ENCODE data around the gene DPF1.
"Not testable (repeated sequence)": the region's sequence is repeated elsewhere in the genome, so short reads cannot be mapped to it uniquely, and the experiment has no call there.

DPF1 gene

DNA sequence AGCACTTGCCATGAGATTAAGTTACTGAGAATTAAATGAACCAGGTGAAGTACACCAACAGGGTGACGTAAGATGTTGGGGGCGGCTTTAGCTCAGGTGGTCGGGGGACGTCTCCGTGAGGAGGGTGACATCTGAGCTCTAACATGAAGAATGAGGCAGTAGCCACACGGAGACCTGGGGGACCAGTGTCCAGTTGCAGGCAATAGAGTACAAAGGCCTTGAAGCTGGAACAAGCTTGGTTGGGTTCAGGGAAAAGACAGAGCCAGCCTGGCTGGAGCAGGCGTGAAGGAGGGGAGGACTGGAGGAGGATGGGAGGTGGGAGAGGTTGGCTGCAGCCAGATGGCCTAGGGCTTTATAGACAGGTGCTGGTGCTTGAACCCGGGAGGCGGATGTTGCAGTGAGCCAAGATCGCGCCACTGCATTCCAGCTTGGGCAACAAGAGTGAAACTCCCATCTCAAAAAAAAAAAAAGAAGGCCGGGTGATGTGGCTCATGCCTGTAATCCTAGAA lies 42.0 kb upstream of the DPF1 start:
- DNase-seq (ENCODE audit: low spot score) = no peak
- TF ChIP-seq, protein P1, sequence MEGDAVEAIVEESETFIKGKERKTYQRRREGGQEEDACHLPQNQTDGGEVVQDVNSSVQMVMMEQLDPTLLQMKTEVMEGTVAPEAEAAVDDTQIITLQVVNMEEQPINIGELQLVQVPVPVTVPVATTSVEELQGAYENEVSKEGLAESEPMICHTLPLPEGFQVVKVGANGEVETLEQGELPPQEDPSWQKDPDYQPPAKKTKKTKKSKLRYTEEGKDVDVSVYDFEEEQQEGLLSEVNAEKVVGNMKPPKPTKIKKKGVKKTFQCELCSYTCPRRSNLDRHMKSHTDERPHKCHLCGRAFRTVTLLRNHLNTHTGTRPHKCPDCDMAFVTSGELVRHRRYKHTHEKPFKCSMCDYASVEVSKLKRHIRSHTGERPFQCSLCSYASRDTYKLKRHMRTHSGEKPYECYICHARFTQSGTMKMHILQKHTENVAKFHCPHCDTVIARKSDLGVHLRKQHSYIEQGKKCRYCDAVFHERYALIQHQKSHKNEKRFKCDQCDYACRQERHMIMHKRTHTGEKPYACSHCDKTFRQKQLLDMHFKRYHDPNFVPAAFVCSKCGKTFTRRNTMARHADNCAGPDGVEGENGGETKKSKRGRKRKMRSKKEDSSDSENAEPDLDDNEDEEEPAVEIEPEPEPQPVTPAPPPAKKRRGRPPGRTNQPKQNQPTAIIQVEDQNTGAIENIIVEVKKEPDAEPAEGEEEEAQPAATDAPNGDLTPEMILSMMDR (IDR thresholded peaks at IDR 0.05; ENCODE audit: extremely low read depth, missing control alignments) = no peak

DNA sequence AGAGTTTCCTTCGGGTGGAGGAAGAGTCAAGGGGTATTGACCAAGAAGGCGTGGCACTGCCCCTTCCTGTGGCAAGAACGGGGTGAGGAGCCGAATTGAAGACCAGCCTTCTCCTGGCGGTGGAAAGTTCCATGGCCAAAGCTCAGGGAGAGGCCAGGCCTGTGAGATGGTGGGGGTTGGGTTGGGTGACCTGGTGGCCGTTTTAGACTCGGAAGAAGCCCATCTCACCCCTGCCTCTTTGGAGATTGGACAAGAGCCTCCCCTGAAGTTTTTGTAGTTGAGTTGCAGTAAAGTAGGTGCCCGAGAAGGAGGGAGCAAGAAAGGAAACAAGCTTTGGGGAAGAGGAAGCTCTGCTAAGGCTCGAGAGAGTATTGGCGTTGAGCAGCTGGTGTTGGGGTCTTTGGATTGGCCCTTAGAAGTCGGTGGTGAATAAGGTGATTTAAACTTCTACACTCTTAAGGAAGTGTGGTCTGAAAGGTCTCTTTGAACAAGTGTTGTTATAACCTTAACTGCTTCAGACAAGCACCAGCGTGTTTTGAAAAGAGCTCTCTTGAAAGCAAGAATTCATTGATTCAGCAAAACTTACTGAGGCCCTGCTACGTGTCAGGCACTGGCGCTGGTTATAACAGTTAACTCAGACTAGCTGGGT lies 41.3 kb upstream of the DPF1 start:
- TF ChIP-seq, protein P1 (IDR thresholded peaks at IDR 0.05; ENCODE audit: extremely low read depth, missing control alignments) = no peak
- DNase-seq (ENCODE audit: low spot score) = no peak

DNA sequence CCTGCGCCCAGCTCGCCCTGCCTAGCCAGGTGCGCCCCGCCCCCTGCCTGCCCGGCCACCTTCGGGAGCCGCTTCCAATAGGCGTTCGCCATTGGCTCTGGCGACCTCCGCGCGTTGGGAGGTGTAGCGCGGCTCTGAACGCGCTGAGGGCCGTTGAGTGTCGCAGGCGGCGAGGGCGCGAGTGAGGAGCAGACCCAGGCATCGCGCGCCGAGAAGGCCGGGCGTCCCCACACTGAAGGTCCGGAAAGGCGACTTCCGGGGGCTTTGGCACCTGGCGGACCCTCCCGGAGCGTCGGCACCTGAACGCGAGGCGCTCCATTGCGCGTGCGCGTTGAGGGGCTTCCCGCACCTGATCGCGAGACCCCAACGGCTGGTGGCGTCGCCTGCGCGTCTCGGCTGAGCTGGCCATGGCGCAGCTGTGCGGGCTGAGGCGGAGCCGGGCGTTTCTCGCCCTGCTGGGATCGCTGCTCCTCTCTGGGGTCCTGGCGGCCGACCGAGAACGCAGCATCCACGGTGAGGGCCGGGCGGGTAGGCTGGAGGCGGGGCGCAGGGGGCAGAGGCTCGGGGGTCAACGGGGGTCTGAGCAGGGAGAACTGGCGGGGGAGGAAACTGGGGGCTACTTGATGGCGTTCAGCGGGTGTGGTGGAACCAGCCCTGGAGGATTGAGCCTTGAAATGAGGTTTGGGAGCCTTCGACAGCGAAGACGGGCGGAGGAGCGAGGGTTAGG lies 40.6 kb upstream of the DPF1 start, which contains the start of gene SPINT2:
Gene SPINT2, plus strand, starts transcription at position 88 of the 727 bp plus-strand sequence. Its CDS starts 320 bp downstream, at position 408.
- TF ChIP-seq, protein P1 (IDR thresholded peaks at IDR 0.05; ENCODE audit: extremely low read depth, missing control alignments) = no peak
- peak; percentile 64 for DNase-seq (ENCODE audit: low spot score)

DNA sequence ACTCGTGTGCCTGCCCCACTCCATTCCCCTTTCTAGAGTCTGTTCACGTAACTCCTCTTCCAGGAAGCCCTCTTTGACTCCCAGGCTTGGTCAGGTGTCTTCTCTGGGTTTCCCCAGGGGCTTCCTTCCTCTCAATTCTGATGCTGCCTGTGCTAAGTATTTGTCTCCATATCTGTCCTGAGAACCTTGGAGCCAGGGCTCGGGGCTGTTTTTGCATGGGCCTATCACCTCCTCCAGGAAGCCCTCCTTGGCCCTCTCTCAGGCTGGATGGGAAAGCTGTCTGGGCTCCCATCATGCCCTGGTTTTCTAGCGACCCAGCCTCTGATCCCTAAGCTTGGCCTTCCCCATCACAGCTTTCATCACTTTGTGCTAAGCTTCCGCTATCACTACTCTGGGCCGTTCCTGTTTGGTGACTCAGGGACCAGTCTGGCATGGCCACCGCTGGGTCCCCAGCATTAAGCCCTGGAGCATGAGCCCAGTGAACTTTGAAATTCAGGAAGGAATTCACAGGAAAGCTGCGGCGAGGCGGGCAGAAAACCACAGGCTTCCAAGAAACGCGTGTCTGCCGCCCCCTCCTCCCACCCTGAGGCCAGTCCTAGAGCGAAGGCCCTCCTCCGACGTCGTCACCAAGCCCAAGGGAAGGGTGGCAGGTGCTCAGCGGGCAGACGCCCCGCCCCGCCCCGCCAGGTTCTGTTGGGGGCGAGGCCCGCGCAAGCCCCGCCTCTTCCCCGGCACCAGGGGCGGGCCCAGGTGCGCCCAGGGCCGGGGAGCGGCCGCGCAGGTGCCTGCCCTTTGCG lies 39.9 kb upstream of the DPF1 start:
- TF ChIP-seq, protein P1 (IDR thresholded peaks at IDR 0.05; ENCODE audit: extremely low read depth, missing control alignments) = no peak
- peak; percentile 85 for DNase-seq (ENCODE audit: low spot score)

DNA sequence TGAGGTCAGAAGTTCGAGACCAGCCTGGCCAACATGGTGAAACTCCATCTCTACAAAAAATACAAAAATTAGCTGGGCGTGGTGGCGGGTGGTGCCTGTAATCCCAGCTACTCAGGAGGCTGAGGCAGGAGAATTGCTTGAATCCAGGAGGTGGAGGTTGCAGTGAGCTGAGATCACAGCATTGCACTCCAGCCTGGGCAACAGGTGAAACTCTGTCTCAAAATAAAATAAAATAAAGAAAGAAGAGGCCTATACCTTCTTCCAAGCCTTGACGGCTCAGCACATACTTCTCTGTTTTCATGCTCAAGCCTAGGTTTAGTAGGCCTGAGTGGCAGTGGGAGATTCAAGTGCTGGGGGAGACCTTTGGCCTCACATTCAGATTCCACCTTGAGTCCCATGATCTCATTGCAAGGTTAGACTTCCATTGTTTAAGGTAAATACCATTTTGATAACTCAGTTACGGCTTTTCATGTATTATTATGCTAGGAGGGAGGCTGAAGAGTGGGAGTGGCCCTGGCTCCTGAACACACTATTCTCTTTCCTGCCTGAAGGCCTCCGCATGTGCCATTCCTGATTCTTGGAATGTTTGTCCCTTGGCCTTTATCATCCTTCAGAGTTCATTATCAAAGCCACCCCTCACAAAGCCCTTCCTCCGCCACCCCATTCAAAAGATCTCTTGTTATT lies 38.7 kb upstream of the DPF1 start:
- no peak for DNase-seq (ENCODE audit: low spot score)
- TF ChIP-seq, protein P1 (IDR thresholded peaks at IDR 0.05; ENCODE audit: extremely low read depth, missing control alignments) = no peak

DNA sequence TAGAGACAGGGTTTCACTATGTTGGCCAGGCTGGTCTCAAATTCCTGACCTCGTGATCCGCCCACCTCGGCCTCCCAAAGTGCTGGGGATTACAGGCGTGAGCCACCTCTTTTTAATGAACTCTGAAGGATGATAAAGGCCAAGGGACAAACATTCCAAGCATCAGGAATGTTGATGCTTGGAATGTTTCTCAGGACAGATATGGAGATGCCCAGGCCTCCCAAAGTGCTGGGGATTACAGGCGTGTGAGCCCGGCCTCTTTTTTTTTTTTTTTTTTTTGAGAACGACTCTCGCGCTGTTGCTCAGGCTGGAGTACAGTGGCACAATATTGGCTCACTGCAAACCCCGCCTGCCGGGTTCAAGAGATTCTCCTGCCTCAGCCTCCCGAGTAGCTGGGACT lies 37.9 kb upstream of the DPF1 start:
- not testable (repeated sequence) for DNase-seq (ENCODE audit: low spot score)

DNA sequence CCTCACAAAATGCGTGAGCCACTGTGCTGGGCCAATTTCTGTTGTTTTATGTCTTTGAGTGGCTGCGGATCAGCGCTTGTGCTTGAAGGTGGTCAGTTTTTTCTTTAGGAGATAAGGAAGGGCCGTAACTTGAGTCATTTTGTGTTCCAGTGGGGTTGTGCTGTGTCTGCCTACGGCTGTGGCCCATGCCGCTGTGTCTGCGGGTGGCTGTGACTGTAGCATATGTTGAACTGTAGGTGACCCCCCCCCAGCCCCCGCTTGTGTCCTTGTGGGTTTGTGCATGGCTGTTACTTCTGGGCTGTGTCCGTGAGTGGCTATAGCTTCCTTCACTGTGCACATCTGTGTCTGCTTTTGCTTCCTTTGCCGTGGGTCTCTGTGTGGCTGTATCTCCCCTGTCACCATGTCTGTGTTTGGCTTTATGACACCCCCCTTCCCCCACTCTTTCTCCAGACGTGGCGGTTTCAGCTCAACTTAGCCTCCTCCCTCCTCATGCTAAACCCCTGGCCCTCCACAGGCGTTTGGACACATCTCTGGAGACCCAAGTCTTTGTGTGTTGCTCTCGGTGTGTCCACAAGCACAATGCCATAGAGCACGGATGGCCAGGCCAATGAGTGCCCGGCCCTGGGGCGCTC lies 31.5 kb upstream of the DPF1 start:
- TF ChIP-seq, protein P1 (IDR thresholded peaks at IDR 0.05; ENCODE audit: extremely low read depth, missing control alignments) = no peak
- no peak for DNase-seq (ENCODE audit: low spot score)

All from GM20000 (cell line).